Stomach (tissue), 4 donors: ENCODE data around the gene BET1.

ENCODE experiments used
- CTCF ChIP-seq, 7 experiments: fragments of 450-650 bp in 4 of 7; fragments of 200-600 bp in 3 of 7; sonication (generic) in 3 of 7; IDR thresholded peaks; one replicate each; pipeline ENCODE4 v1.5.1; 2016 to 2019; ENCODE audit warnings: antibody characterized with exemption in 7 of 7, control low read depth in 2 of 7, mild to moderate bottlenecking in 1 of 7
- POLR2A ChIP-seq, 4 donors: fragments of 450-650 bp; IDR thresholded peaks; one replicate each; pipeline ENCODE4 v1.6.1; 2016; ENCODE audit warnings: antibody characterized with exemption in 4 of 4, control low read depth in 2 of 4, mild to moderate bottlenecking in 1 of 4, moderate library complexity in 1 of 4
- POLR2AphosphoS5 ChIP-seq, 3 donors: sonication (generic); formaldehyde crosslinking; IDR thresholded peaks; one replicate each; pipeline ENCODE4 v1.6.1; 2016; ENCODE audit warnings: antibody characterized with exemption in 3 of 3

GRCh38 chr7:93948106-93948505 lies 56.0 kb downstream of the BET1 start:
- TF ChIP-seq CTCF (IDR thresholded peaks at IDR 0.05) (no peak), POLR2A (IDR thresholded peaks at IDR 0.05) (no peak), POLR2AphosphoS5 (IDR thresholded peaks at IDR 0.05) (no peak)
